ENCODE data around the gene UBE2V1.

DNA sequence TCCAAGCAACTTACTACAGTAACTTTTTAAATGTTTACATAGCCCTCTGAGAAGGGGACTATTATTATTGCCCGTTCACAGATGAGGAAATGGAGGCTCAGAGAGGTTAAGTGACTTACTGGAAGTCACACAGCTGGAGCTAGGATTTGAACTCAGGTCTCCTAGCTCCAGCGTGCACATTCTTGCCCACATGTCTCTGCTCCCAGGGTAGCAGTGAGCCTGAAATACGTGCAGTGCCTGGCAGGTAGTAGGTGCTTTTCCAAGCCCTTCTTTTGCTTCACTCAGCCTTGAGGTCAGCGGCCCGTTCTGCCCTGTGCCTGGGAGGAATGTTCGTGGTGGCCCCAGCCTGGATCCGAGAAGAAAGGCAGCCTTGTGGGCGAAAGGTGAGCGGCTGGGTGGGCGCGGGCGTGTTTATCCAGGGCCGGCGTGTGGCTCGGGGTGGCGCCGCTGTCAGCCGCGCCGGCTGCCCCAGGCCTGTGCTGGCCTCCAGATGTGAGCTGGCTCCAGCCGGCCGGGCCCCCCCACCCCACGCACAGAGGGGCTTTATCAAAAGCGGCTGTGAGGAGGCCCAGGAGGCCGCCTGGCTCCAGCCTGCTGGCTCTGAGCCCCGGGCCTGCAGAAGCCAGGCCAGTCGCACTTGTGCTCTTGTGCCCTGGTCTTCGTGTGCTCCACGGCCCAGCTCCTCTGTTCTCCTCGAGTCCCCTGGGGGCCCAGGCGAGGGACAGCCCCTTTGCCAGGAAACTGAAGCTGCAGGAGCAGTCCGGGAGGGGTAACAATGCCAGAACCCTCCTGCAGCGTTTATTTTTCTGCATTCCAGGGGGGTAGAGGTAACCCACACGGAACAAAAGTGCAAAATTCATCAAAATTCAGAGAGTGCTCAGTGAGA, 58.1 kb downstream of the UBE2V1 start:
- TF ChIP-seq CTCF (IDR thresholded peaks at IDR 0.05) (no peak), EP300 (IDR thresholded peaks at IDR 0.05) (no peak)
